ENCODE data around the gene PDE4A. TPM values are rescaled to one million over a fixed set of nuclear protein-coding genes. Genes with fewer than 3 reads are reported as not detected.
"Not testable (repeated sequence)": the region's sequence is repeated elsewhere in the genome, so short reads cannot be mapped to it uniquely, and the experiment has no call there.

Gene PDE4A
- 10 to 100 TPM; 14.5 to 46.6 TPM for total RNA-seq

DNA sequence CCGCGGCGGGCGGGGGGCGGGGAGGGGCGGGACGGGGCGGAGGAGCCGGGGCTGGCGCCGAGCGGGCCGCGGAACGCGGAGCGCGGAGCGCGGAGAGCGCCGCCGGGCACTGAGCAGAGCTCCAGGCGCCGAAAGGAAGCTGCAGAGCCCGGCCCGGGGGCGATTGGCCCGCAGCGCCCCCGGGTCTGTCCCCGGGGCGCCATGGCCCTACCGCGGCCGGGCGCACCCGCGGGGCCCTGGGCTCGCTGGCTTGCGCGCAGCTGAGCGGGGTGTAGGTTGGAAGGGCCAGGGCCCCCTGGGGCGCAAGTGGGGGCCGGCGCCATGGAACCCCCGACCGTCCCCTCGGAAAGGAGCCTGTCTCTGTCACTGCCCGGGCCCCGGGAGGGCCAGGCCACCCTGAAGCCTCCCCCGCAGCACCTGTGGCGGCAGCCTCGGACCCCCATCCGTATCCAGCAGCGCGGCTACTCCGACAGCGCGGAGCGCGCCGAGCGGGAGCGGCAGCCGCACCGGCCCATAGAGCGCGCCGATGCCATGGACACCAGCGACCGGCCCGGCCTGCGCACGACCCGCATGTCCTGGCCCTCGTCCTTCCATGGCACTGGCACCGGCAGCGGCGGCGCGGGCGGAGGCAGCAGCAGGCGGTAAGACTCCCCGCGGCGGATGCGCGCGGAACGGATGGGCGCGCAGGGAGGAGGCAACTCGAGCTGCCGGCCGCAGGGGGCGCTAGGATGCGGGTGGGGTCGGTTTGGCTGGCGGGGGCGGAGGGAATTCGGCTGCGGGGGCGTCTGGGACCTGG lies at the start of gene PDE4A:
Gene PDE4A, plus strand, starts transcription at position 95 of the 796 bp plus-strand sequence. Its CDS starts 227 bp downstream, at position 322.
- Mint-ChIP-seq H3K9me3 (no peaks in the 10 kb centered on the region), H3K4me1 (ENCODE audit: low read depth in 2 of 2) (peaks cover 58 to 64% of the 10 kb centered on the region in 2 donors), H3K27me3 (peaks cover 11 to 14% of the 10 kb centered on the region in 2 donors), H3K27ac (peak within 1 kb of the TSS; percentile 66 to 81), H3K4me3 (peak within 1 kb of the TSS; percentile 94), H3K36me3 (no peaks in the 10 kb centered on the region)
- ATAC-seq, result no peak
- peak; percentile 81 for DNase-seq (ENCODE audit: low spot score)

- H3K4me3 Mint-ChIP-seq, result no peak overlapping the region
- peaks cover 6 to 12% of the 10 kb centered on the region in 2 donors for H3K4me1 Mint-ChIP-seq (ENCODE audit: low read depth in 2 of 2)
- H3K27ac Mint-ChIP-seq, result no peak overlapping the region
- H3K27me3 Mint-ChIP-seq, result no peaks in the 10 kb centered on the region
- no peak for DNase-seq (ENCODE audit: low spot score)
- peaks cover 7% of the 10 kb centered on the region for H3K36me3 Mint-ChIP-seq
- H3K9me3 Mint-ChIP-seq, result no peaks in the 10 kb centered on the region
- ATAC-seq, result no peak
Measured at GRCh38 chr19:10372690-10373089, 47.6 kb upstream of the PDE4A start.

- Mint-ChIP-seq H3K36me3 (peaks cover 5% of the 10 kb centered on the region), H3K4me1 (ENCODE audit: low read depth in 2 of 2) (peaks cover 12 to 19% of the 10 kb centered on the region in 2 donors), H3K27ac (no peak overlapping the region), H3K9me3 (no peaks in the 10 kb centered on the region), H3K4me3 (no peak overlapping the region), H3K27me3 (no peaks in the 10 kb centered on the region)
- ATAC-seq (no peak), DNase-seq (ENCODE audit: low spot score) (peak; percentile 18)
Measured at GRCh38 chr19:10374931-10375330, 45.4 kb upstream of the PDE4A start.

GRCh38 chr19:10377140-10377640 lies 43.1 kb upstream of the PDE4A start:
- H3K4me3 Mint-ChIP-seq; ATAC-seq; H3K36me3 Mint-ChIP-seq; H3K9me3 Mint-ChIP-seq; H3K27ac Mint-ChIP-seq; H3K27me3 Mint-ChIP-seq; DNase-seq (ENCODE audit: low spot score): not testable (repeated sequence)
- H3K4me1 Mint-ChIP-seq (ENCODE audit: low read depth in 2 of 2), result peaks cover 27% of the 10 kb centered on the region in 2 donors

- H3K27me3 Mint-ChIP-seq, result no peaks in the 10 kb centered on the region
- no peak for DNase-seq (ENCODE audit: low spot score)
- peaks cover 5% of the 10 kb centered on the region for H3K36me3 Mint-ChIP-seq
- H3K4me3 Mint-ChIP-seq, result peak overlapping the region; percentile 21
- peaks cover 27% of the 10 kb centered on the region in 2 donors for H3K4me1 Mint-ChIP-seq (ENCODE audit: low read depth in 2 of 2)
- H3K9me3 Mint-ChIP-seq, result no peaks in the 10 kb centered on the region
- ATAC-seq, result no peak
- H3K27ac Mint-ChIP-seq, result no peak overlapping the region
Measured at GRCh38 chr19:10378124-10378523, 42.2 kb upstream of the PDE4A start.

GRCh38 chr19:10379880-10380312 lies 40.4 kb upstream of the PDE4A start:
- H3K36me3 Mint-ChIP-seq, result peaks cover 5% of the 10 kb centered on the region
- no peaks in the 10 kb centered on the region for H3K9me3 Mint-ChIP-seq
- peak overlapping the region; percentile 97 for H3K4me3 Mint-ChIP-seq
- H3K27ac Mint-ChIP-seq, result peak overlapping the region; percentile 93 to 99
- ATAC-seq (no peak), DNase-seq (ENCODE audit: low spot score) (no peak)
- H3K4me1 Mint-ChIP-seq (ENCODE audit: low read depth in 2 of 2), result peaks cover 25 to 27% of the 10 kb centered on the region in 2 donors
- H3K27me3 Mint-ChIP-seq, result no peaks in the 10 kb centered on the region

GRCh38 chr19:10380313-10381102 lies 39.8 kb upstream of the PDE4A start, which contains the start of gene TYK2:
Gene TYK2 (minus strand): TSS chr19:10380572. CDS start chr19:10378406, 2,166 bp downstream.
- peak; percentile 99 for DNase-seq (ENCODE audit: low spot score)
- peak within 1 kb of the TSS; percentile 93 to 99 for H3K27ac Mint-ChIP-seq
- H3K9me3 Mint-ChIP-seq, result no peaks in the 10 kb centered on the region
- H3K4me1 Mint-ChIP-seq (ENCODE audit: low read depth in 2 of 2), result peaks cover 22 to 27% of the 10 kb centered on the region in 2 donors
- H3K4me3 Mint-ChIP-seq, result peak within 1 kb of the TSS; percentile 97
- peak; percentile 96 to 97 for ATAC-seq
- H3K27me3 Mint-ChIP-seq, result no peaks in the 10 kb centered on the region
- peaks cover 5% of the 10 kb centered on the region for H3K36me3 Mint-ChIP-seq

DNA sequence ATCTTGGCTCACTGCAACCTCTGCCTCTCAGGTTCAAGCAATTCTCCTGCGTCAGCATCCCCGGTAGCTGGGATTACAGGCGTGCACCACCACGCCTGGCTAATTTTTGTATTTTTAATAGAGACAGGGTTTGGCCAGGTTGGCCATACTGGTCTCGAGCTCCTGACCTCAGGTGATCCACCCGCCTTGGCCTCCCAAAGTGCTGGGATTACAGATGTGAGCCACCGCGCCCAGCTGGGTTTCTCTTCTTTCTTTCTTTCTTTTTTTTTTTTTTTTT lies 37.2 kb upstream of the PDE4A start:
- not testable (repeated sequence) for H3K9me3 Mint-ChIP-seq, H3K36me3 Mint-ChIP-seq, H3K4me3 Mint-ChIP-seq, ATAC-seq, H3K27ac Mint-ChIP-seq, H3K27me3 Mint-ChIP-seq
- DNase-seq (ENCODE audit: low spot score), result peak; percentile 51
- peaks cover 21 to 27% of the 10 kb centered on the region in 2 donors for H3K4me1 Mint-ChIP-seq (ENCODE audit: low read depth in 2 of 2)

DNA sequence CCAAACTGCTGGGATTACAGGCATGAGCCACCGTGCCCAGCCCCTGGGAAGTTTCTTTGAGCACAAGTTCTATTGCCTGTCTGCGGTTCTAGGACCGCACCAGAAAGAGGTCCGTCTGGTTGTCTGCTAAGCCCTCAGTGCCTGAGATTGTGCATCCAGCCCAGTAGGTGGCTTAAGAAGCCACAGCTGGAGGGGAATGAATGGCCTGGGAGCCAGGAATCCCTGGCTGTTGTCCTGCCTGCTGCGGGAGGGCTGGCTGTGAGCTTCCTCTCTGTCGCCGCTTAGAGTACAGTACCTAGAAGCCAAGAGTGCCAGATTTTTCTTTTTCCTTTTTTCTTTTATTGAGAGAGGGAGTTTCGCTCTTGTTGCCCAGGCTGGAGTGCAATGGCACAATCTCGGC lies 35.8 kb upstream of the PDE4A start:
- Mint-ChIP-seq H3K4me3 (no peak overlapping the region), H3K27me3 (no peaks in the 10 kb centered on the region), H3K9me3 (no peaks in the 10 kb centered on the region), H3K27ac (peak overlapping the region in 1 of 2 donors; percentile 21), H3K36me3 (no peaks in the 10 kb centered on the region), H3K4me1 (ENCODE audit: low read depth in 2 of 2) (peaks cover 21 to 24% of the 10 kb centered on the region in 2 donors)
- ATAC-seq, result no peak
- peak; percentile 12 for DNase-seq (ENCODE audit: low spot score)

DNA sequence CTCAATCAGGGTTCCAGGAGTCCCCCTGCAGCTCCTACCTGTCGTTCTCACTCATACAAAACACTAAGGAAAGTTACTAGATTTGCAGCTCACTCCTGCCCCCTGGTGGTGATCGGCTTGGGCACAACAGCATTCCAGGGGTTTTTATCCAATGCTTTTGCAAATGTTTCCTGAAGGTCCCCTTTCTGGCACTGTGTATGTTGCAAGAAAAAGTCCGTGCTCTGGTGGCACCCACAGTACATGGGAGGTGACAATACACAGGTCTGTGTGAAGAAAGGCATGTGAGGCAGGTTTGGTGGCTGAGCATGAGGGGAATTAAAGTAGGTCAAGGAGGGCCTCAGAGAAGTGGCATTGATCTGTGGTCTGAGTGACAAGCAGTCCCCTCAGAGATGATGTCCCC lies 31.4 kb upstream of the PDE4A start:
- Mint-ChIP-seq H3K4me1 (ENCODE audit: low read depth in 2 of 2) (peaks cover 10 to 16% of the 10 kb centered on the region in 2 donors), H3K27me3 (no peaks in the 10 kb centered on the region), H3K36me3 (peaks cover 5% of the 10 kb centered on the region), H3K4me3 (no peak overlapping the region), H3K9me3 (no peaks in the 10 kb centered on the region), H3K27ac (peak overlapping the region in 1 of 2 donors; percentile 27)
- ATAC-seq, result peak; percentile 52 to 62
- DNase-seq (ENCODE audit: low spot score), result peak; percentile 82

- H3K27me3 Mint-ChIP-seq, result no peaks in the 10 kb centered on the region
- no peak overlapping the region for H3K27ac Mint-ChIP-seq
- H3K4me1 Mint-ChIP-seq (ENCODE audit: low read depth in 2 of 2), result peaks cover 10 to 16% of the 10 kb centered on the region in 2 donors
- no peak overlapping the region for H3K4me3 Mint-ChIP-seq
- H3K36me3 Mint-ChIP-seq, result peaks cover 5% of the 10 kb centered on the region
- no peak for DNase-seq (ENCODE audit: low spot score)
- ATAC-seq, result no peak
- no peaks in the 10 kb centered on the region for H3K9me3 Mint-ChIP-seq
Measured at GRCh38 chr19:10389863-10390262, 30.5 kb upstream of the PDE4A start.

- ATAC-seq (peak; percentile 47 to 56), DNase-seq (ENCODE audit: low spot score) (peak; percentile 73)
- H3K9me3 Mint-ChIP-seq, result no peaks in the 10 kb centered on the region
- peaks cover 5% of the 10 kb centered on the region for H3K36me3 Mint-ChIP-seq
- H3K27ac Mint-ChIP-seq, result peak overlapping the region; percentile 25 to 78
- H3K4me3 Mint-ChIP-seq, result no peak overlapping the region
- no peaks in the 10 kb centered on the region for H3K27me3 Mint-ChIP-seq
- peaks cover 10 to 16% of the 10 kb centered on the region in 2 donors for H3K4me1 Mint-ChIP-seq (ENCODE audit: low read depth in 2 of 2)
Measured at GRCh38 chr19:10390652-10391286, 29.6 kb upstream of the PDE4A start.

DNA sequence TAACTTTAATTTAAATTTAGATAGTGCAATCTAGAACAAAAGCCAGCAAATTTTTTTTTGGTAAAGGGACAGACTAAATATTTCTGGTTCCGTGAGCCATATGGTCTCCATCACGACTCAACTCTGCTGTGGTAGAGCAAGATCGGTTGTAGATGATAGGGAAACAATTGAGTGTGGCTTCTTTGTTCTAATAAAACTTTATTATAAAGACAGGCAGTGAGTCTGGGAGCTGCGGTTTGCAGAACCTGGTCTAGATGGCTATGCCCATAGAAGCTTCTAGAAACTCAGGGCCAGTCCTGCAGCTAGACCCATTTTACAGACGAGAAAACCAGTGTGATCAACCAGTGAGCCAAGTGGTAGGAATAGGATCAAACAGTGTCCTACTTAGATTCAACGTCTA lies 28.2 kb upstream of the PDE4A start:
- ATAC-seq (no peak), DNase-seq (ENCODE audit: low spot score) (no peak)
- no peaks in the 10 kb centered on the region for H3K27me3 Mint-ChIP-seq
- peaks cover 14% of the 10 kb centered on the region for H3K36me3 Mint-ChIP-seq
- H3K4me3 Mint-ChIP-seq, result no peak overlapping the region
- no peak overlapping the region for H3K27ac Mint-ChIP-seq
- H3K4me1 Mint-ChIP-seq (ENCODE audit: low read depth in 2 of 2), result peaks cover 10 to 13% of the 10 kb centered on the region in 2 donors
- no peaks in the 10 kb centered on the region for H3K9me3 Mint-ChIP-seq

All from natural killer cell treated with Interleukin-12 subunit alpha and Interleukin-12 subunit beta and Interleukin-15 and Interleukin-18, amount 100 ng/mL, for 72 hours (primary cell).